K562 (cell line): Measurements from ENCODE around the gene ACSL3. TPM values are rescaled to one million over a fixed set of nuclear protein-coding genes. Genes with fewer than 3 reads are reported as not detected.

ENCODE experiments used
- ARID1B ChIP-seq: fragments of 450-650 bp; IDR thresholded peaks from 2 replicates; pipeline ENCODE4 v1.6.1; 2016; ENCODE audit warnings: antibody characterized with exemption, mild to moderate bottlenecking, inconsistent platforms
- BRD9 ChIP-seq: fragments of 450-650 bp; IDR thresholded peaks from 2 replicates; pipeline ENCODE4 v1.6.1; 2018; ENCODE audit warnings: low read depth; ENCODE audit not compliant: partially characterized antibody
- ELF4 ChIP-seq: fragments of 450-650 bp; formaldehyde crosslinking; IDR thresholded peaks from 2 replicates; pipeline ENCODE4 v1.4.0; 2022; ENCODE audit warnings: missing genetic modification characterization
- HDGF ChIP-seq: fragments of 450-650 bp; IDR thresholded peaks from 2 replicates; pipeline ENCODE4 v1.6.1; 2016
- MCM3 ChIP-seq: fragments of 450-650 bp; IDR thresholded peaks from 2 replicates; pipeline ENCODE4 v1.6.1; 2016
- NFE2 ChIP-seq: IDR thresholded peaks from 2 replicates; pipeline ENCODE4 v1.6.1; 2014; ENCODE audit warnings: antibody characterized with exemption, low read depth
- POLR2AphosphoS5 ChIP-seq: IDR thresholded peaks from 2 replicates; pipeline ENCODE4 v1.6.1; 2011; ENCODE audit warnings: mild to moderate bottlenecking, low read depth, low read length, moderate library complexity; ENCODE audit not compliant: control insufficient read depth, insufficient read depth
- PRMT5 ChIP-seq: sonication (generic); formaldehyde crosslinking; IDR thresholded peaks from 2 replicates; pipeline ENCODE4 v1.5.0; 2020; ENCODE audit warnings: missing genetic modification reagents
- RBM14 ChIP-seq: fragments of 200-400 bp; formaldehyde crosslinking; IDR thresholded peaks from 2 replicates; pipeline ENCODE4 v1.6.1; 2018; ENCODE audit warnings: low read depth, mild to moderate bottlenecking, low read length, moderate library complexity, borderline replicate concordance; ENCODE audit not compliant: insufficient read depth
- STAT5A ChIP-seq: IDR thresholded peaks from 2 replicates; pipeline ENCODE4 v1.6.1; 2012; ENCODE audit warnings: low read length, inconsistent platforms, borderline replicate concordance
- TSC22D4 ChIP-seq: fragments of 450-650 bp; IDR thresholded peaks from 2 replicates; pipeline ENCODE4 v1.6.1; 2016; ENCODE audit warnings: missing genetic modification characterization, missing biosample characterization, control low read depth
- WHSC1 ChIP-seq: IDR thresholded peaks from one replicate; pipeline ENCODE4 v1.6.1; 2012; ENCODE audit warnings: low read length, control low read depth, inconsistent platforms
- ZFP30 ChIP-seq: fragments of 250-450 bp; sonication (Bioruptor Pico); IDR thresholded peaks from 2 replicates; pipeline ENCODE4 v1.8.0; 2022; ENCODE audit warnings: moderate library complexity, mild to moderate bottlenecking, inconsistent platforms, borderline replicate concordance
- polyA plus RNA-seq, 8 experiments: library from polyadenylated mRNA; depleted of rRNA in 4 of 8; stranded (reverse) in 5 of 8; unstranded in 3 of 8; fragments of >200 nt; fragmentation: Nextera tagmentation in 2 of 8; fragmentation: Illumina TruSeq in 1 of 8; extraction: Ambion mirVana in 2 of 8; extraction: Trizol in 1 of 8; gene quantifications; 2 replicates each; pipeline versions ENCODE4 v1.2.1 to v1.2.3, GENCODE V29; 2011 to 2014; ENCODE audit warnings: inconsistent platforms in 1 of 8, missing spikeins in 1 of 8
- total RNA-seq, 7 experiments: library from RNA; depleted of rRNA in 6 of 7; stranded (reverse); fragments of >200 nt in 6 of 7; fragmentation: Illumina TruSeq in 2 of 7; extraction: Trizol in 2 of 7; gene quantifications; 2 replicates each; pipeline versions ENCODE4 v1.2.1 to v1.2.3, GENCODE V29; 2011 to 2021; ENCODE audit warnings: low replicate concordance in 1 of 7
- TF ChIP-seq, protein P1 (sequence below), 2 experiments: fragments of 150-350 bp in 1 of 2; IDR thresholded peaks; 2 replicates each; pipeline ENCODE4 v1.6.1; 2012 to 2016; ENCODE audit warnings: low read depth in 2 of 2, low read length in 2 of 2, mild to moderate bottlenecking in 1 of 2, moderate library complexity in 1 of 2
- TF ChIP-seq, protein P2 (sequence below): fragments of 250-450 bp; sonication (Bioruptor Pico); IDR thresholded peaks from 2 replicates; pipeline ENCODE4 v1.5.0; 2021; ENCODE audit warnings: mild to moderate bottlenecking, borderline replicate concordance

The ACSL3 gene
- total and polyA plus RNA-seq, 9 of the 15 experiments (the other 6 are each of a cell fraction or from before 2014, with no cell fraction given) = 21.3 to 123 (median 85.2) TPM

GRCh38 chr2:222965555-222965954 is 104.7 kb downstream of the ACSL3 start (continued):
- no peak for TF ChIP-seq WHSC1
- no peak for TF ChIP-seq HDGF
- TF ChIP-seq, protein P1, sequence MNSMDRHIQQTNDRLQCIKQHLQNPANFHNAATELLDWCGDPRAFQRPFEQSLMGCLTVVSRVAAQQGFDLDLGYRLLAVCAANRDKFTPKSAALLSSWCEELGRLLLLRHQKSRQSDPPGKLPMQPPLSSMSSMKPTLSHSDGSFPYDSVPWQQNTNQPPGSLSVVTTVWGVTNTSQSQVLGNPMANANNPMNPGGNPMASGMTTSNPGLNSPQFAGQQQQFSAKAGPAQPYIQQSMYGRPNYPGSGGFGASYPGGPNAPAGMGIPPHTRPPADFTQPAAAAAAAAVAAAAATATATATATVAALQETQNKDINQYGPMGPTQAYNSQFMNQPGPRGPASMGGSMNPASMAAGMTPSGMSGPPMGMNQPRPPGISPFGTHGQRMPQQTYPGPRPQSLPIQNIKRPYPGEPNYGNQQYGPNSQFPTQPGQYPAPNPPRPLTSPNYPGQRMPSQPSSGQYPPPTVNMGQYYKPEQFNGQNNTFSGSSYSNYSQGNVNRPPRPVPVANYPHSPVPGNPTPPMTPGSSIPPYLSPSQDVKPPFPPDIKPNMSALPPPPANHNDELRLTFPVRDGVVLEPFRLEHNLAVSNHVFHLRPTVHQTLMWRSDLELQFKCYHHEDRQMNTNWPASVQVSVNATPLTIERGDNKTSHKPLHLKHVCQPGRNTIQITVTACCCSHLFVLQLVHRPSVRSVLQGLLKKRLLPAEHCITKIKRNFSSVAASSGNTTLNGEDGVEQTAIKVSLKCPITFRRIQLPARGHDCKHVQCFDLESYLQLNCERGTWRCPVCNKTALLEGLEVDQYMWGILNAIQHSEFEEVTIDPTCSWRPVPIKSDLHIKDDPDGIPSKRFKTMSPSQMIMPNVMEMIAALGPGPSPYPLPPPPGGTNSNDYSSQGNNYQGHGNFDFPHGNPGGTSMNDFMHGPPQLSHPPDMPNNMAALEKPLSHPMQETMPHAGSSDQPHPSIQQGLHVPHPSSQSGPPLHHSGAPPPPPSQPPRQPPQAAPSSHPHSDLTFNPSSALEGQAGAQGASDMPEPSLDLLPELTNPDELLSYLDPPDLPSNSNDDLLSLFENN (IDR thresholded peaks at IDR 0.05; ENCODE audit: low read depth in 2 of 2, low read length in 2 of 2) = no peak
- TF ChIP-seq ZFP30 = no peak
- TF ChIP-seq NFE2 = no peak
- no peak for TF ChIP-seq MCM3
- TF ChIP-seq BRD9 = no peak
- no peak for TF ChIP-seq ELF4
- no peak for TF ChIP-seq TSC22D4
- TF ChIP-seq, protein P2, sequence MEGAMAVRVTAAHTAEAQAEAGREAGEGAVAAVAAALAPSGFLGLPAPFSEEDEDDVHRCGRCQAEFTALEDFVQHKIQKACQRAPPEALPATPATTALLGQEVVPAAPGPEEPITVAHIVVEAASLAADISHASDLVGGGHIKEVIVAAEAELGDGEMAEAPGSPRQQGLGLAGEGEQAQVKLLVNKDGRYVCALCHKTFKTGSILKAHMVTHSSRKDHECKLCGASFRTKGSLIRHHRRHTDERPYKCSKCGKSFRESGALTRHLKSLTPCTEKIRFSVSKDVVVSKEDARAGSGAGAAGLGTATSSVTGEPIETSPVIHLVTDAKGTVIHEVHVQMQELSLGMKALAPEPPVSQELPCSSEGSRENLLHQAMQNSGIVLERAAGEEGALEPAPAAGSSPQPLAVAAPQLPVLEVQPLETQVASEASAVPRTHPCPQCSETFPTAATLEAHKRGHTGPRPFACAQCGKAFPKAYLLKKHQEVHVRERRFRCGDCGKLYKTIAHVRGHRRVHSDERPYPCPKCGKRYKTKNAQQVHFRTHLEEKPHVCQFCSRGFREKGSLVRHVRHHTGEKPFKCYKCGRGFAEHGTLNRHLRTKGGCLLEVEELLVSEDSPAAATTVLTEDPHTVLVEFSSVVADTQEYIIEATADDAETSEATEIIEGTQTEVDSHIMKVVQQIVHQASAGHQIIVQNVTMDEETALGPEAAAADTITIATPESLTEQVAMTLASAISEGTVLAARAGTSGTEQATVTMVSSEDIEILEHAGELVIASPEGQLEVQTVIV (CRISPR knock-in tag) = no peak
- TF ChIP-seq POLR2AphosphoS5 = no peak
- TF ChIP-seq PRMT5 (CRISPR knock-in tag) = no peak
- TF ChIP-seq ARID1B = no peak
- no peak for TF ChIP-seq RBM14
- no peak for TF ChIP-seq STAT5A
